ENCODE data around the gene TEX19.

The TEX19 gene

GRCh38 chr17:82358465-82359350, at the start of gene TEX19:
TEX19 (plus strand) TSS chr17:82359247; CDS start chr17:82362151, 2,904 bp downstream.
- no peak for DNase-seq

DNA sequence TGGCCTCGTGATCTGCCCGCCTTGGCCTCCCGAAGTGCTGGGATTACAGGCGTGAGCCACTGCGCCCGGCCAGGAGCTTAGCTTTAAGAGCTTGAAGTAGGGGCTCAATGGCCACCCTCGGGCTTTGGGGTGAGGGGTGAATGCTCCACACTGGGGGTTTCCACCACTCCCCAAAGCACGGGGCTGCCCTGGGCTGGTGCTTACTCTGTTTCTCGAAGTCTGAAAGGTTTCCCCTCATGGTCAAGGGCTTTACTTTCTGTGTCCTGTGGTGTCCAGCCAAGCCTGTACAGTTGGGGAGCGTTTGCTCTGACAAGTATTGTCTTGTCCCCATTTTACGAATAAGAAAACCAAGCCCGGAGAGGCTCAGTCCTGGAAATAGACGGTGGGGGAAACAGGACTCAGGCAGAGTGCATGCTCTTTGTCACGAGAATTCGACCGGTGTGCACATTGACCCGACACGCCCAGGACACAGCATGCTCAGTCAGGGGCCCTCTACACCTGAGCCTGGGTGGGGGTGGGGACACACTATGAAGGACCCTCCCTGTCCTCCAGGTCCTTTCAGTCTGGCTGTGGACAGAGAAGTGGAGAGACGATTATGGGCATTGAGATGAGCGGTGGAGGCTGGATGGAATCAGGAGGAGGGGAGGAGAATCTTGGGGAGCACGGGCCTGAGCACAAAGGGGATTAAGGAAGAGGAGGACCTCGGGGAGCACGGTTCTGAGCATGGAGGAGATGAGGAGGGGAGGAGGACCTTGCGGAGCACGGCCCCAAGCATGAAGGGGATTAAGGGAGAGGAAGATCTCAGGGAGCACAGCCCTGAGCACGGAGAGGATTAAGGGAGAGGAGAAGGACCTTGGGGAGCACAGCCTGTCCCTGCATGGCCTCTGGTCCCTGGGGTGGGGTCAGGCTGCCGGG, 49.1 kb upstream of the TEX19 start:
- DNase-seq, result no peak

DNA sequence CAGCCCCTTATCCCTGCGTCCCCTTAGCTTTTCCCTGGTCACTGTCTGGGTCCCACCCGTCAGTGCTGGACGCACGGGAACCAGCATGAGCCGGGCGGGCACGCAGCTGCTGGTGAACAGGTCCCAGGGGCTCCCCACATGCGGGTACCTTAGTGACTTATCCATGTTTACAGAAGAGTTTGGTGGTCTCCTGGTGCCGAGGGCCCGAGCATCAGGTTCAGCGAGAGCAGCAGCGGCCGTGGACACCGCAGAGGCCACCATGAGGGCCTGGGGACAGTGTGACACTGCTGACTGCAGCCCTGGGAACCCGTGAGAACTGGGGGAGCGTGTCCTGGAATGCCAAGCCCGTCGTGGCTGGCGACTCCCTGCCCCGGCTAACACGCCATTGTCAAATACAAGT, 48.2 kb upstream of the TEX19 start:
- no peak for DNase-seq

DNA sequence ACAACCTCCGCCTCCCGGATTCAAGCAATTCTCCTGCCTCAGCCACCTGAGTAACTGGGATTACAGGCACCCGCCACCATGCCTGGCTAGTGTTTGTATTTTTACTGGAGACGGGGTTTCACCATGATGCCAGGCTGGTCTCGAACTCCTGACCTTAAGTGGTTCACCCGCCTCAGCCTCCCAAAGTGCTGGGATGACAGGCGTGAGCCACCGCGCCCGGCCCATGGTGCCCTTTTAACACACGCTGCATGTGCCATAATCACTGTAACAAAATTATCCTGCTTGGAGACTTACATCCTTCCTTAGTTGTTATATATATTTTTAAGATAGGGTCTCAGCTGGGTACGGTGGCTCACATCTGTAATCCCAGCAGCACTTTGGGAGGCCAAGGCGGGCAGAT, 47.1 kb upstream of the TEX19 start:
- no peak for DNase-seq

- DNase-seq, result no peak
These were observed 45.6 kb upstream of the TEX19 start for GRCh38 chr17:82313195-82314011.

DNA sequence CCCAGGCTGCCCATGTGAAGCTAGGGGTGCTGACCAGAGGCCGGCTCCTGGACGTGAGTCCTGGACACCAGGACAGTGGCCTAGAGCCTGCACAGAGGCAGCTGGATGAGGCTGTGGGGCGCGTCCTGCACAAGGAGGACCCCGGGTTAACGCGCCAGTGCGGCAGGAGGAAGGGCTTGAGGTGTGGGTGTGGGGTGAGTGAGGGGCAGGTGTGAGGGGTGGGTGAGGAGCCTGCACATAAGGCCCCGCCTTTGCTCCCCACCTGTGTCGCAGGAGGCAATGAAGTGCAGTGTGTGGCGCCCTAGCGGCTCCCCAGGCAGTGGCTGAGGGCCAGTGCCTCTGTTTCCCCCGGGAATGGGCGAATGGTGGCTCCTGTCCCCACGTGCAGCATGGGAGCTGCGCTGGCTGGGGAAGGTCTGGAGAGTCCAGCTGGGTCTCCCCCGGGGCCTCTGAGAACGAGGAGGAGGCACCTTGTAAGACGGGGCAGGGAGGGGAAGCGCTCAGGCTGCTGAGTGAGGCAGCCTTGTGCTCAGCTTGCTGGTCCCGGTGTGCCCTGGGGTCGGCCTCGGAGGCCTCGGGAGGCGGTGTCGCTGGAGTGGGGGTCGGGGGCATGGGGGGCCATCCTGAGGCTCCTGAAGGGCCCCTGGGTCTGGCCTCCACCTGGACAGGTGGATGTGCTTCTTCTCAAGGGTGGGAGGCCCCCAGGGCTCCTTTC, 44.9 kb upstream of the TEX19 start:
- no peak for DNase-seq

GRCh38 chr17:82314727-82315605, 44.1 kb upstream of the TEX19 start:
- no peak for DNase-seq

GRCh38 chr17:82315703-82316358, 43.2 kb upstream of the TEX19 start:
- peak; percentile 58 for DNase-seq

DNA sequence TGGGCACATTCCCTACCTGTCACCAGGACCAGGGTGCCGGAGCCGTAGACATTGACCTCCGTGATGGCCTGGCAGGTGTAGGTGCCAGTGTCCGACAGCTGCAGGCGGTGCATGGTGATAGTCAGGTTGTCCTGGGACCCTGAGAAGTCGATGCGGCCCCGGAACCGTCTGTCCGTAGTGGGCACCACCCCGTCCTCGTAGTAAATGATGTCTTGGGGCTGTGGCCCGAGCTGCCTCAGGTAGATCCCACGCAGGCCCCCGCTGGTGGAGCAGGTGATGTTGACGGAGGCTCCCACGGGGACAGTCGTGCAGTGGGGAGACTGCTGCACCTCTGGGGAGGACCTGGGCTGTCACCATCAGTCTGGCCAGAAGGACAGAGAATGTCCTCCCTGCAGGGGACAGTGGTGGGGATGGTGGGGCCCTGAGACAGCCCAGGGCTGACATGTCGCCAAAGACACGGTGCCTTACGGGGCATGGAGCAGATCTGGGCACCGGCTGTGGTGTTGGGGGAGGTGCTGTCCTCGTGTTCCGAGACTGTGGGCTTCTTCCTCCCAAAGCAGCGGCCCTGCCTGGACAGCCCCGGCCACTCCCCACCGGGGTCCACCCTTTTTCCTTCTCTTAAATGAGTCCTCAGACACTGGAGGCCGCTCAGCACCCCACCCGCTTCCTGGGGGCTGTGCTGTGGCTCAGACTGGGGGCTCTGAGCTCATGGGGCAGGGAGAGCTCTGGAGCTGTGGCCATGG, 42.2 kb upstream of the TEX19 start:
- DNase-seq, result no peak

DNA sequence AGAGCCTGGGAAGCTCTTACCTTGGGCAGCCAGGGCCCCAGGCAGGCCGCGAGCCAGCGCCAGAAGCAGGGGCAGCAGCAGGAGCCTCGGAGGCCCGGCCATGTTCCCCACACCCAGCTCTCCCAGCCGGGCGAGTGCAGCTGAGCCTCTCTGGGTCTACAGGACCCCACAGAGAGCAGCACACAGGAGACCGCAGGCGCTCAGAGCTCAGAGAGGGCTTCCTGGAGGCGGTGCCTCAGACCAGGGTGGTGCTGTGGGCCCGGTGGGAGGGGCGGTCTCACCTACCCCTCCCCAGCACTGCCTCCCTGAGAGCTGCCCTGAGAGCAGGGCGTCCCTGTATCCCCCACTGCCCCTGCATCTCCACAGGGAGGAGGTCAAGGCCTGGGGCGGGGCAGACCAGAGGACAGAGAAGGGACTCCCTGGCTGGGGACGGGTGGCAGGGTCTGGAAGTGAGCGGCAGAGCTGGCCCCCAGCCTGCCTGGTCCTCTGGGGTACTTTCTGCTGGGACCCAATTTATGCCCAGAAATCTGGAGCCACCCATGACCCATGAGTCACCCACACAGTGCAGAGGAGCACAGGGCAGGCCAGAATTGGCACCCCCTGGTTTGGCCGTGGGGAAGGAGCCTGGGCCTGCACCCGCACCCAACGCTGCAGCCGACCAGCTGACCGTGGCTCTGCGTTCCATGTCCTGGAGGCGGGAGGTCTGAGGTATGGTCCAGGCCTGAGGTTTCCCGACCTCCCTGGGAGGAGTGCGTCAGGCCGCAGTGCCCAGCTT, 41.5 kb upstream of the TEX19 start, which contains the start of gene CD7:
Gene CD7 (minus strand): TSS at position 215 of the 775 bp plus-strand sequence. CDS start 113 bp downstream, at position 102.
- peak; percentile 74 for DNase-seq

DNA sequence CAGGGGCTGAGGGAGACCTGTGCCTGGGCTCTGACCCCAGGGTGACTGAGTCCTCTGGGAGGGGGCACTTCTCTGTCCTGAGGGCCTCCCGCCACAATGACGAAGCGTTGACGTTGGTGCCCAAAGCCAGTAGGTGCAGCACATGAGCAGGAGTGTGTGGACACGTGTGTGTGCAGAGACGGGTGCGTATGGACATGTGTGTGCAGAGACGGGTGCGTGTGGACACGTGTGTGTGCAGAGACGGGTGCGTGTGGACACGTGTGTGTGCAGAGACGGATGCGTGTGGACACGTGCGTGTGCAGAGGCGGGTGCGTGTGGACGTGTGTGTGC, 40.9 kb upstream of the TEX19 start:
- DNase-seq, result no peak

- DNase-seq, result no peak
These were observed 40.1 kb upstream of the TEX19 start for GRCh38 chr17:82318772-82319606.

DNA sequence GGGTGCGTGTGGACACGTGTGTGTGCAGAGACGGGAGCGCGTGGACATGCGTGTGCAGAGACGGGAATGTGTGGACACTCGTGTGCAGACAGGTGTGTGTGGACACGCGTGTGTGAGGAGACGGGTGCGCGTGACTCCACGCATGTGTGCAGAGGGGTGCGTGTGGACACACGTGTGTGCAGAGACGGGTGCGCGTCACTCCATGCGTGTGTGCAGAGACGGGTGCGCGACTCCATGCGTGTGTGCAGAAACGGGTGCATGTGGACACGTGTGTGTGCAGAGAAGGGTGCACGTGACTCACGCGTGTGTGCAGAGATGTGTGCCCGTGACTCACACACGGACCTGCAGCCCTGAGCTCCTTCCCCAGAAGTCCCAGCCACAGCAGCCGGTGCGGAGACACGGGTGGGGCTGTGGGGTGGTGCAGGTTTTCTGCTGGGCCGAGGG, 39.4 kb upstream of the TEX19 start:
- no peak for DNase-seq

GRCh38 chr17:82320140-82320840, 38.8 kb upstream of the TEX19 start:
- DNase-seq, result no peak

GRCh38 chr17:82320956-82321927, 37.8 kb upstream of the TEX19 start:
- peak; percentile 86 for DNase-seq

- no peak for DNase-seq
These were observed 37.0 kb upstream of the TEX19 start for GRCh38 chr17:82321947-82322466.
